ENCODE results near the gene DGCR6. TPM values are rescaled to one million over a fixed set of nuclear protein-coding genes. Genes with fewer than 3 reads are reported as not detected.

DGCR6 gene
- total and polyA plus RNA-seq, 2 experiments from 2014 or later: 0.86 to 3.0 TPM

DNA sequence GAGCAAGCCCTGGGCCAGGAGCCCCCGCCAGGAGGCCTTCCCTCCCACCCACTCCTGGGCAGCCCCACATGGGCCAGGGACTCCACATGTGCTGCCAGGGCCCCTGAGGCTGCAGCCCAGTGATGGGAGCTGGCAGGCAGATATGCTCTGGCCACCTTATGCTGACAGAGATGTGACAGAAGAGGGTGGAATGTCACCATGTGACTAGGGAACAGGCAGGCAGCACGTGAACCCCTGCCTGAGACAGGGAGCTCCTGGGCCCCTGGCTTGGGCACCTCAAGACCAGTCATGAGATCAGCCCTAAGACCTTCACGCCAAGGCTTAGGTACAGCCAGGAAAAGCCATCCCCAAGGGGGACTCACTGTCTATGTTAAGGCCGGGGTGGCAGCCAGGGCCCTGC, 20.9 kb downstream of the DGCR6 start:
- WGBS, 2 experiments (ENCODE audit: low coverage in 1 of 2, low lambda C conversion rate in 2 of 2, missing lambda C conversion rate in 2 of 2): no CpG with 5 or more reads among the region's 4 CpGs

DNA sequence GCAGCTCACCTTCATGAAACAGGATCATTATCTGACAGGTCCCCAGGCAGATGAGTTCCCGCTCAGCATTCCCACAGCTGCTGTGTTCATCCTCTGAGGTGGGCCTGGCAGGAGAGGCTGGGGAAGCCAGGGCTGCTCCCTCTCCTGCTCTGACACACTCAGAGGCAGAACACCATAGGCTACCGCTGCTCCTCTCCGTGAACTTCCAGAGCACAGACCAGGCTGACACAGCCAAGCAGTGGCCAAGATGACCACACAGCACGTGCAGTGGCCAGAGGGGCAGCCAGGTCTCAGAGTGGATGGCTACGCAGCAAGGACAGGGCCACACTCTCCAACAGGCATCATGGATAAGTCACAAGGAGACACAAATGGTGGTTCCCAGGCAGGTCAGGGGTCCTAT, 21.5 kb downstream of the DGCR6 start:
- no peak for DNase-seq
- TF ChIP-seq EZH2 (IDR thresholded peaks at IDR 0.05; ENCODE audit: insufficient read depth, poor library complexity, severe bottlenecking) (no peak), EZH2phosphoT487 (IDR thresholded peaks at IDR 0.05; ENCODE audit: insufficient read depth, low read depth) (no peak)
- Histone ChIP-seq H3F3A (ENCODE audit: insufficient read depth) (no peaks in the 10 kb centered on the region), H3K27ac (no peak overlapping the region), H3K4me1 (ENCODE audit: insufficient read depth) (no peaks in the 10 kb centered on the region), H3K9me2 (ENCODE audit: insufficient read depth) (no peaks in the 10 kb centered on the region), H2AFZ (no peak overlapping the region), H3K36me3 (ENCODE audit: low read depth) (no peaks in the 10 kb centered on the region), H3K4me3 (no peak overlapping the region), H4K20me1 (ENCODE audit: insufficient read depth) (no peaks in the 10 kb centered on the region), H3K9me3 (ENCODE audit: low read depth) (no peaks in the 10 kb centered on the region), H3K79me2 (ENCODE audit: insufficient read depth) (no peaks in the 10 kb centered on the region), H3K9ac (no peak overlapping the region), H3K27me3 (replicated peaks; ENCODE audit: insufficient read depth) (no peaks in the 10 kb centered on the region), H3K4me2 (ENCODE audit: unreplicated experiment) (no peak overlapping the region)
- in situ Hi-C loops (cut with MboI): no loop called here
- no CpG with 5 or more reads among the region's 5 CpGs for WGBS, 2 experiments (ENCODE audit: low coverage in 1 of 2, low lambda C conversion rate in 2 of 2, missing lambda C conversion rate in 2 of 2)

More for the DNA sequence above, 20.9 kb downstream of the DGCR6 start:
- no peaks in the 10 kb centered on the region for H3K79me2 ChIP-seq (ENCODE audit: insufficient read depth)
- no peaks in the 10 kb centered on the region for H3K27me3 ChIP-seq (replicated peaks; ENCODE audit: insufficient read depth)
- no peak for TF ChIP-seq EZH2phosphoT487 (IDR thresholded peaks at IDR 0.05; ENCODE audit: insufficient read depth, low read depth)
- no peak for TF ChIP-seq EZH2 (IDR thresholded peaks at IDR 0.05; ENCODE audit: insufficient read depth, poor library complexity, severe bottlenecking)
- no peaks in the 10 kb centered on the region for H3K4me1 ChIP-seq (ENCODE audit: insufficient read depth)
- in situ Hi-C loops (cut with MboI): no loop called here
- no peak overlapping the region for H3K9ac ChIP-seq
- no peak overlapping the region for H2AFZ ChIP-seq
- H3K4me2 ChIP-seq (ENCODE audit: unreplicated experiment): no peak overlapping the region
- no peaks in the 10 kb centered on the region for H3K36me3 ChIP-seq (ENCODE audit: low read depth)
- no peak overlapping the region for H3K4me3 ChIP-seq
- H3F3A ChIP-seq (ENCODE audit: insufficient read depth): no peaks in the 10 kb centered on the region
- no peaks in the 10 kb centered on the region for H3K9me2 ChIP-seq (ENCODE audit: insufficient read depth)
- no peak for DNase-seq
- no peaks in the 10 kb centered on the region for H3K9me3 ChIP-seq (ENCODE audit: low read depth)
- H4K20me1 ChIP-seq (ENCODE audit: insufficient read depth): no peaks in the 10 kb centered on the region
- H3K27ac ChIP-seq: no peak overlapping the region

DNA sequence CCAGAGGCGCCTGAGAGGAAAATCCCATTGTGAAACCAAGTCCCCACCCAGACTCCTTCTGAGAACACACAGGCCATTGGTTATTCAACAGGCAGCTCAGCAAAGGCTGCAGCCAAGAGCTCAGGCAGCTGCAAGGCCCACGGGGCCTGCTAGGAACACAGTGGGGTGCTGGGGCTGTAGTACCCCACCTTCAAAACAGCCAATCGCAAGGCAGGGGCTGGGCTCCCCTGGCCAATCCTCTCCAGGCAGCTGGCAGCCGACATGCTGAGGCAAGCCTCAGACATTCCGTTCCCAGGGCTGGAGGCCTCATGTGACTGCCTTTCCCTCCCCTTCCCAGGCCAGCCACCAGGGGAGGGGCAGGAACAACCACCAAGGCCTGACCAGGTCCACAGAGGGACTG, 23.3 kb downstream of the DGCR6 start:
- no peaks in the 10 kb centered on the region for H3K79me2 ChIP-seq (ENCODE audit: insufficient read depth)
- TF ChIP-seq EZH2 (IDR thresholded peaks at IDR 0.05; ENCODE audit: insufficient read depth, poor library complexity, severe bottlenecking) (no peak), EZH2phosphoT487 (IDR thresholded peaks at IDR 0.05; ENCODE audit: insufficient read depth, low read depth) (no peak)
- DNase-seq: no peak
- no peaks in the 10 kb centered on the region for H3K27me3 ChIP-seq (replicated peaks; ENCODE audit: insufficient read depth)
- H3K4me3 ChIP-seq: no peak overlapping the region
- H3K27ac ChIP-seq: no peak overlapping the region
- H3K9me2 ChIP-seq (ENCODE audit: insufficient read depth): no peaks in the 10 kb centered on the region
- no peaks in the 10 kb centered on the region for H3F3A ChIP-seq (ENCODE audit: insufficient read depth)
- H4K20me1 ChIP-seq (ENCODE audit: insufficient read depth): no peaks in the 10 kb centered on the region
- no peaks in the 10 kb centered on the region for H3K36me3 ChIP-seq (ENCODE audit: low read depth)
- in situ Hi-C loops (cut with MboI): no loop called here
- WGBS, 2 experiments (ENCODE audit: low coverage in 1 of 2, low lambda C conversion rate in 2 of 2, missing lambda C conversion rate in 2 of 2): no CpG with 5 or more reads among the region's 5 CpGs
- H3K4me1 ChIP-seq (ENCODE audit: insufficient read depth): no peaks in the 10 kb centered on the region
- H3K4me2 ChIP-seq (ENCODE audit: unreplicated experiment): no peak overlapping the region
- H3K9me3 ChIP-seq (ENCODE audit: low read depth): no peaks in the 10 kb centered on the region
- H2AFZ ChIP-seq: no peak overlapping the region
- no peak overlapping the region for H3K9ac ChIP-seq

DNA sequence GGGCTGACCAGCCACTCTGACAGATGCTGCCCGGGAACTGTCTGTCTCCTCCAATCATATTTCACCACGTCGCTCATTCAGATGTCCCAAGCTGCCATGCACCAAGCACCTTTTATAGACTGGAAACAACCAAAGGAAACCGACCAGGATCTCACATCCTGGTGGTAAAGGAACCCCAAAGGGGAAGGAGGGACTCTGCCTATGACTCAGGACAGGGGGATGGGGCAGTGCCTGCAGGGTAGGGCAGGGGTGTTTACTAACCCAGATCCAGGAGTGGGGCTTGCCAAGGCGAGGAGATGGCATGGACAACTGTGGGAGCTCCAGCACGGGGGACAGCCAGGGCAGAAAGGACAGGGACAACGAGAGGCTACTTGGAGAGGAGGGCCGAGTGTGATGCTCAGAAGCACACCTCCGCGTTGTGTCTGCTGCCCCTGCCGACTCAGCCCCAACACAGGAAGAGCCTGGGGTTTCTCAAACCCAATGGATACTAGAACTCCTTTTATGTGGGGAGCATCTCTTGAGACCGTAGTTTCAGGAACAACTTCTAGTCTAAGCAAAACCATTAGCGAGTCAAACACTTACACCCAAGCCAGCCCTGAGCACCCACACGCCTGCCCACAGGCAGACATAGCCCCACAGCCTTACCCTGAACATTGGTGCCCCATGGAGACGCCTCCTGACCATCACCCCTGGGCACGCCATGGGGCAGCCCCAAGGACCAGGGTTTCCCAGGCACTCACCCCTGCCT, 26.0 kb downstream of the DGCR6 start:
- no peak for DNase-seq
- Histone ChIP-seq H3K9me3 (ENCODE audit: low read depth) (no peaks in the 10 kb centered on the region), H3K4me2 (ENCODE audit: unreplicated experiment) (no peak overlapping the region), H4K20me1 (ENCODE audit: insufficient read depth) (no peaks in the 10 kb centered on the region), H2AFZ (no peak overlapping the region), H3K9ac (no peak overlapping the region), H3K27ac (no peak overlapping the region), H3F3A (ENCODE audit: insufficient read depth) (no peaks in the 10 kb centered on the region), H3K4me3 (no peak overlapping the region), H3K9me2 (ENCODE audit: insufficient read depth) (no peaks in the 10 kb centered on the region), H3K79me2 (ENCODE audit: insufficient read depth) (no peaks in the 10 kb centered on the region), H3K27me3 (replicated peaks; ENCODE audit: insufficient read depth) (no peaks in the 10 kb centered on the region), H3K36me3 (ENCODE audit: low read depth) (no peaks in the 10 kb centered on the region), H3K4me1 (ENCODE audit: insufficient read depth) (no peaks in the 10 kb centered on the region)
- in situ Hi-C loops (cut with MboI): no loop called here
- WGBS, 2 experiments (ENCODE audit: low coverage in 1 of 2, low lambda C conversion rate in 2 of 2, missing lambda C conversion rate in 2 of 2): no CpG with 5 or more reads among the region's 16 CpGs
- no peak for TF ChIP-seq EZH2phosphoT487 (IDR thresholded peaks at IDR 0.05; ENCODE audit: insufficient read depth, low read depth)
- no peak for TF ChIP-seq EZH2 (IDR thresholded peaks at IDR 0.05; ENCODE audit: insufficient read depth, poor library complexity, severe bottlenecking)
